Left kidney (tissue), 1 donor: Measurements from ENCODE around the gene ADCK1. TPM values are rescaled to one million over a fixed set of nuclear protein-coding genes. Genes with fewer than 3 reads are reported as not detected.

Experiments
- polyA plus RNA-seq: library from polyadenylated mRNA; unstranded; fragments of 120-200 nt; gene quantifications from one replicate; pipeline ENCODE4 v1.2.1, GENCODE V29; 2013; ENCODE audit not compliant: insufficient read length

ADCK1 gene
- polyA plus RNA-seq, 1 donor: 11.9 TPM

Other genes starting within 250 kb of the ADCK1 start
- 78.0 TPM for gene SPTLC2, start 183.5 kb upstream of the ADCK1 start, polyA plus RNA-seq
- 17.2 TPM for gene ALKBH1, start 92.1 kb upstream of the ADCK1 start, polyA plus RNA-seq
- gene SLIRP, start 92.0 kb upstream of the ADCK1 start, polyA plus RNA-seq: 95.0 TPM
- 89.4 TPM for gene SNW1, start 39.0 kb upstream of the ADCK1 start, polyA plus RNA-seq